ENCODE measurements around the gene ATRX.

GRCh38 chrX:77565278-77565677 is 220.7 kb downstream of the ATRX start:
- TF ChIP-seq CTCF (IDR thresholded peaks at IDR 0.05; ENCODE audit: borderline replicate concordance, extremely low read depth, low read length, poor library complexity, severe bottlenecking) (no peak), EZH2 (IDR thresholded peaks at IDR 0.05; ENCODE audit: borderline replicate concordance, low read depth, low read length, severe bottlenecking) (no peak)

Data from DND-41 (cell line).